ENCODE data around the gene B4GALNT4. TPM values are rescaled to one million over a fixed set of nuclear protein-coding genes. Genes with fewer than 3 reads are reported as not detected.

Gene B4GALNT4
- total RNA-seq, 4 donors from 2014 or later: 1.8 to 39.7 (median 19.9) TPM

DNA sequence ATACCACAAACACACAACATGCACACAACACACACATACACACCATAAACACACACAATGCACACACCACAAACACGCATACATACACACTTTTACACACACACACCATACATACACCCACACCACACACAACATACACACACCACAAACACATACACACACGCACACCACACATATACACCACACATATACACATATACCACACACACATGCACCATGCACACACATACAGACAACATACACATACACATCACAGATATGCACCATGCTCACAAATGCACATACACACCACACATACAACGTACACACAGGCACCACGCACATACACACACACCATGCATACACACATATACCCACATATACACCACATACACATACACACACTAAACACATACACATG, 11.7 kb upstream of the B4GALNT4 start:
- no peak for TF ChIP-seq POLR2A (IDR thresholded peaks at IDR 0.05)
- TF ChIP-seq, protein P1, sequence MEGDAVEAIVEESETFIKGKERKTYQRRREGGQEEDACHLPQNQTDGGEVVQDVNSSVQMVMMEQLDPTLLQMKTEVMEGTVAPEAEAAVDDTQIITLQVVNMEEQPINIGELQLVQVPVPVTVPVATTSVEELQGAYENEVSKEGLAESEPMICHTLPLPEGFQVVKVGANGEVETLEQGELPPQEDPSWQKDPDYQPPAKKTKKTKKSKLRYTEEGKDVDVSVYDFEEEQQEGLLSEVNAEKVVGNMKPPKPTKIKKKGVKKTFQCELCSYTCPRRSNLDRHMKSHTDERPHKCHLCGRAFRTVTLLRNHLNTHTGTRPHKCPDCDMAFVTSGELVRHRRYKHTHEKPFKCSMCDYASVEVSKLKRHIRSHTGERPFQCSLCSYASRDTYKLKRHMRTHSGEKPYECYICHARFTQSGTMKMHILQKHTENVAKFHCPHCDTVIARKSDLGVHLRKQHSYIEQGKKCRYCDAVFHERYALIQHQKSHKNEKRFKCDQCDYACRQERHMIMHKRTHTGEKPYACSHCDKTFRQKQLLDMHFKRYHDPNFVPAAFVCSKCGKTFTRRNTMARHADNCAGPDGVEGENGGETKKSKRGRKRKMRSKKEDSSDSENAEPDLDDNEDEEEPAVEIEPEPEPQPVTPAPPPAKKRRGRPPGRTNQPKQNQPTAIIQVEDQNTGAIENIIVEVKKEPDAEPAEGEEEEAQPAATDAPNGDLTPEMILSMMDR (IDR thresholded peaks at IDR 0.05): no peak
- no peaks in the 10 kb centered on the region for H3K27me3 ChIP-seq
- H3K4me3 ChIP-seq: no peak overlapping the region
- intact Hi-C loops (cut with DNase I; ENCODE audit: low total_unique reads): no loop called here
- H3K36me3 ChIP-seq: no peaks in the 10 kb centered on the region
- no peak overlapping the region for H3K27ac ChIP-seq
- H3K9me3 ChIP-seq: no peaks in the 10 kb centered on the region
- H3K4me1 ChIP-seq: peaks cover 10 to 11% of the 10 kb centered on the region in 2 donors
- DNase-seq: no peak

DNA sequence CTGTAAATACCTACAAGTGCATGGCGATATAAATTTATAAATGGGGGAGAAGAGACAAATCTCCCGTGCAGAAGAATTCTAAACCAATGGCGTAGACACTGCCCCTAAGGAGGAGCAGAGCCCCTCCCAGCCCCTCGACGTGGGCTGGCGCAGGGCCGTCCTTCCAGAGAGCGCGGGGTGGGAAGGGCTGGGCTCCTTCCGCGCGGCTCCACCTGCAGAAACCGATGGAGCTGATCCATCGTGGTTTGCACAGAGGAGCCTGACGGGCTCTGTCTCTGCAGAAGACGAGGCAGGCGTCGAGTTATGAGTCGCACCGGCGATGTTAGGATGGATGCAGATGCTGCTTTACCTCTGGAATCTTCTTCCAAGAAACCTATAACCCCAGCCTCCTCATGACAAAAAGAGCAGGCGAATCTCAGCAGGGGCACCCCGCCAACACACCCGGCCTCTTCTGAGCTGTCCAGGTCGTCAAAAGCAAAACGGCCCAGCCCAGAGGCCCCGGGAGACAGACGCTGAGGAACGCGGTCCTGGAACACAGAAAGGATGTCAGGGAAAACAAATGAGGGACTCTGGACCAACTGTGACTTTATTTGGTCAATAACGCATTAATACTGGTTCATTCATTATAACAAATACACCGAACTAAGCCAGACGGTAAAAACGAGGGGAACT, 11.0 kb upstream of the B4GALNT4 start:
- DNase-seq: peak in 1 of 2 donors; percentile 32
- peaks cover 5 to 7% of the 10 kb centered on the region in 2 donors for H3K4me1 ChIP-seq

DNA sequence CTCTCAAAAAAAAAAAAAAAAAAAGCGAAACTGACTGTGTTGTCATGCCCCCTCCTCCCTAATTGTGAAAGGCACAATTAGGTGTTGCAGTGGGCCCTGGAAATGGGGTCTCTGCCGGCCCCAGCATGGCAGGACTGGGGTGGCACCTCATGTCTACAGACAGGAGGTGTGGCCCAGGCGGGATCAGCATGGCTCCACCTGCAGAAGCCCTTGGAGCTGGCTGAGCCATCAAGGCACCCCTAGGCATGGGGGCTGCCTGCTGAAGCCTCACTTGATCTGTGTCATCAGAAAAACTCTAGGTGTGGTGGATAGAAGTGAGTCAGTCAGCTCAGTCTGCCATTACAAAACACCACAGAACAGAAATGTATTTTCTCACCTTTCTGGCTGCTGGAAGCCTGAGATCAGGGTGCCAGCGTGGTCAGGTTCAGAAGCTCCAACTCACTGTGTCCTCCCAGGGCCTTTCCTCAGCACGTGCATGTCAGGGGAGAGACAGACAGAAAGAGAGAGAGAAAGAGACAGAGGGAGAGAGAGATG, 10.1 kb upstream of the B4GALNT4 start:
- peaks cover 0 to 5% of the 10 kb centered on the region in 2 donors for H3K4me1 ChIP-seq
- H3K36me3 ChIP-seq: no peaks in the 10 kb centered on the region
- peak in 1 of 2 donors; percentile 8 for DNase-seq
- no peak overlapping the region for H3K27ac ChIP-seq
- no peak overlapping the region for H3K4me3 ChIP-seq
- intact Hi-C loops (cut with DNase I; ENCODE audit: low total_unique reads): no loop called here
- no peaks in the 10 kb centered on the region for H3K27me3 ChIP-seq
- no peaks in the 10 kb centered on the region for H3K9me3 ChIP-seq
- no peak for TF ChIP-seq POLR2A (IDR thresholded peaks at IDR 0.05)
- TF ChIP-seq, protein P1 (IDR thresholded peaks at IDR 0.05): no peak

More for the DNA sequence above, 11.0 kb upstream of the B4GALNT4 start:
- H3K27ac ChIP-seq: no peak overlapping the region
- no peak overlapping the region for H3K4me3 ChIP-seq
- no peaks in the 10 kb centered on the region for H3K36me3 ChIP-seq
- intact Hi-C loops (cut with DNase I; ENCODE audit: low total_unique reads): no loop called here
- no peaks in the 10 kb centered on the region for H3K27me3 ChIP-seq
- no peak for TF ChIP-seq POLR2A (IDR thresholded peaks at IDR 0.05)
- TF ChIP-seq, protein P1 (IDR thresholded peaks at IDR 0.05): no peak
- H3K9me3 ChIP-seq: no peaks in the 10 kb centered on the region

DNA sequence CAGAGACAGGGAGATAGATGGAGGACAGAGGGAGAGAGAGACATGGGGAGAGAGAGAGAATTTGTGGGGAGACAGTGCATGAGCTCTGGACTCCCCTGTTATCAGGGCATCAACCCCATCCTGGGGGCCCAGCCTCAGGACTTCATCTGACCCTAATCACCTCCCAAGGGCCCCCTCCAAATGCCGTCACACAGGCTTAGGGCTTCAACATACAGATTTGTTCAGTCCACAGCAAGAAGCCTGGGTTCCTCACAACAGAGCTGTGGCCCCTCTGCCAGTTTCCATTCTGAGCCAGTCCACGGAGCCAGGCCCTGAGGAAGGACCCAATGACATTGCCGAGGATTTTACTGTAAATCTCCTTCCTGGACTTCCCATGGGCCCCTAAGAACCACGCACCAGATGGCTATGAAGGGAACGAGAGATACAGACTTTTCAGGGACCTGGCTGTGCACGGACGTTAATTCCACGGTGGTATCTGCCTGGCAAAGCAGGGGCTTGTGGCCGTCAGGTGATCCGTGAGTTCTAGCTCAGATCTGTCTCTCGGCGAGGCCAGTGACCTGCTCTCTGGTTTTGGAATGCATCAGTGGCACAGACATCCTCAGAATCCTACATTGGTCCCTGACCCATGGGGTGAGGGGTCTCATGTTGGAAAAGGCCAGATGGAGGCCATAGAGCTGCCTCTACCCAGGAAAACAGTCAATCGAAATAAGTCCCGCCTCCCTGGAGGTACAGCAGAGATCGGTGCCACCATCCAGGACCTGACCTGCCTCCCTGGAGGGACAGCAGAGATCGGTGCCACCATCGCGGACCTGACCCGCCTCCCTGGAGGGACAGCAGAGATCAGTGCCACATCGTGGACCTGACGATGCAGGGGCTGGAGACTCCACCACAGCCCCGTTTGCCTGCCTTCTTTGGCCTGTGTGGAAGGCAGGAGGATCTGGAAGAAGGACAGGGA, 8.7 kb upstream of the B4GALNT4 start:
- peaks cover 0 to 2% of the 10 kb centered on the region in 2 donors for H3K4me1 ChIP-seq
- no peaks in the 10 kb centered on the region for H3K36me3 ChIP-seq
- intact Hi-C loops (cut with DNase I; ENCODE audit: low total_unique reads): no loop called here
- TF ChIP-seq, protein P1 (IDR thresholded peaks at IDR 0.05): no peak
- no peak for TF ChIP-seq POLR2A (IDR thresholded peaks at IDR 0.05)
- no peak overlapping the region for H3K27ac ChIP-seq
- DNase-seq: peak in 1 of 2 donors; percentile 22
- no peaks in the 10 kb centered on the region for H3K27me3 ChIP-seq
- no peaks in the 10 kb centered on the region for H3K9me3 ChIP-seq
- H3K4me3 ChIP-seq: no peak overlapping the region

Measured in uterus (tissue), 4 donors.